GM19351 (cell line): Measurements from ENCODE around the gene MSI2.

Experiments used
- ATAC-seq: cut with Tn5 transposase; IDR thresholded peaks from one replicate; pipeline ENCODE4 v1.9.1; 2021; ENCODE audit warnings: mild to moderate bottlenecking, moderate library complexity; ENCODE audit not compliant: unreplicated experiment

Gene MSI2

DNA sequence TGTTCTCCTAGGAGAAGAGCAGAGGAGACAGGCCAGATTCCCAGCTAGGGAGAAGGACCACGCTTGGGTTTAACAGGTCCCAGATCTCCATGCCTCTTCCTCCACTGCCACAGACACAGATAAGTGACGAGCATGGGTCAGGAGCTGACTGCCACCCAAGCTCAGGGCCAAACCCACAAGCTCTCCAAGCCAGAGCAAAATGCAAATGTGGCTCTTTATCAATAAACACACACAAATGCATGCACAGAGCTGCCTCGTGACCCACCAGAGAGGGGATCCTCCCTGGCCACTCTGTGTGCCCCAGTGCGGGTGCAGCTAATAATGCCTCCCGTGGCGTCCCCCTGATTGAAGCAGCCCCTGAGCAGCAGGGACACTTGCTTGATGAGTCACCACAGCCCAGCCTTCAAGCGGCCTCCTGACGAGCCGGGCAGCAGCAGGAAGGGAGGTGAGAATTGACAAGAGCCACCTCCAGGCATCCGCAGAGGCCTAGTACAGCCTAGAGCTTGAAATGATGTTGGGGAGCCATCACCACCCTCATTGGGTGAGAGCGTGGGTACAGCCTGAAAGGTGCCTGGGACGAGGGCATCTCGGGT is 344.9 kb downstream of the MSI2 start:
- ATAC-seq = no peak

DNA sequence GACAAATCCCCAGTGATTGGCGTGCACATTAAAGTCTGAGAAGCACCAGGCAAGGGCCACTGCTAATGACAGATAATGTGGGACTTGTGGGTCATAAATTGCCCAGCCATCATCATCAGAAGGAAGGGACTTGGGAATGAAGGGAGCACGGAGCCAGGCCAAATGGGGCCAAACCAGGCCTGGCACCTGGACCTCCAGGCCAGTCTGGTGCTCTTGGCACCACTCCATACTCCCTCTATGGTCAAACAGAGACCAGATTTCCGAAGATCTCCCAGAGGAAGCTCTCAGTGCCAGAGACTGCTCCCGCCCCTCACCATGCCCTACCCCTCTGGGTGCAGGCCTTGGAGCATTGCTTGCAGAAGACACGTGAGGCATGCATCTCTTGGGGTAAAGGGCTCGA is 346.6 kb downstream of the MSI2 start:
- ATAC-seq = no peak

- no peak for ATAC-seq
Observed at GRCh38 chr17:57603546-57603945, 347.2 kb downstream of the MSI2 start.

DNA sequence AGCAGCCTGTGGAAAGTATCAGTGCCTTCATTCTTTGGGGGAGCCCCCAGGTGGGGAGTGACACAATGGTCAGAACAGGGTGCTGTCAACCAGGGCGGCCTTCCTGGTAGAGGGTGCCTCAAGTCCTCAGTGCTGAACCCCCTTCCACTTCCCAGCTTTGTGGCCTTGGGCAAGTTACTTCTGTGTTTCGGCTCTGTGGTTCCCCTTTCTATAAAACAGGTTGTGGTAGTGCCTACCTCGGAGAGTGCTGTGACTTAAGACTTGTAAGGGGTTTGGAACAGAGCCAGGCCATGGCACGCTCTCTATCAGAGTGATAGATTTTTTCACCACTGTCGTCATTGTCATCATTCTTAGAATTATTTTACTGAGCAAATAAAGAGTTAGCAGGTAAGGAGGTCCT is 347.7 kb downstream of the MSI2 start:
- ATAC-seq = no peak

- peak; percentile 76 for ATAC-seq
Observed at GRCh38 chr17:57604771-57605674, 348.7 kb downstream of the MSI2 start.

GRCh38 chr17:57605675-57606105 is 349.4 kb downstream of the MSI2 start:
- ATAC-seq = peak; percentile 11

GRCh38 chr17:57606111-57606875 is 350.0 kb downstream of the MSI2 start:
- no peak for ATAC-seq

- no peak for ATAC-seq
Observed at GRCh38 chr17:57607553-57608120, 351.3 kb downstream of the MSI2 start.

GRCh38 chr17:57608369-57609124 is 352.2 kb downstream of the MSI2 start:
- no peak for ATAC-seq

GRCh38 chr17:57609125-57609877 is 353.0 kb downstream of the MSI2 start:
- no peak for ATAC-seq

DNA sequence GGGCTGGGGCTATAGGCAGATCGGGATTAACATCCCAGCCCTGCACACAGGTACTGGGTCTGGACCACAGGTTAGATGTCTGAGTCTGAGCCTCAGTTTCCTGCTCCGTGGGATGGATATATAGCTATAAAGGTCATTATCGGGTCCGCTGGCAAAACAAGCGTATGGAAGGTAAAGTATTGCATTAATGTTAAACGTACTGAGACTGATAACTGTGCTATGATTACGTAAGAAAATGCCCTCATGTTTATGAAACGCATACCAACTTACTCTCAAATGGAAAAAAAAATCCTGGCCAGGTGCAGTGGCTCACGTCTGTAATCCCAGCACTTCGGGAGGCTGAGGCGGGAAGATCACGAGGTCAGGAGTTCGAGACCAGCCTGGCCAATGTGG is 353.6 kb downstream of the MSI2 start:
- no peak for ATAC-seq

GRCh38 chr17:57612202-57613071 is 356.1 kb downstream of the MSI2 start:
- ATAC-seq = no peak

GRCh38 chr17:57614742-57615141 is 358.4 kb downstream of the MSI2 start:
- ATAC-seq = no peak

DNA sequence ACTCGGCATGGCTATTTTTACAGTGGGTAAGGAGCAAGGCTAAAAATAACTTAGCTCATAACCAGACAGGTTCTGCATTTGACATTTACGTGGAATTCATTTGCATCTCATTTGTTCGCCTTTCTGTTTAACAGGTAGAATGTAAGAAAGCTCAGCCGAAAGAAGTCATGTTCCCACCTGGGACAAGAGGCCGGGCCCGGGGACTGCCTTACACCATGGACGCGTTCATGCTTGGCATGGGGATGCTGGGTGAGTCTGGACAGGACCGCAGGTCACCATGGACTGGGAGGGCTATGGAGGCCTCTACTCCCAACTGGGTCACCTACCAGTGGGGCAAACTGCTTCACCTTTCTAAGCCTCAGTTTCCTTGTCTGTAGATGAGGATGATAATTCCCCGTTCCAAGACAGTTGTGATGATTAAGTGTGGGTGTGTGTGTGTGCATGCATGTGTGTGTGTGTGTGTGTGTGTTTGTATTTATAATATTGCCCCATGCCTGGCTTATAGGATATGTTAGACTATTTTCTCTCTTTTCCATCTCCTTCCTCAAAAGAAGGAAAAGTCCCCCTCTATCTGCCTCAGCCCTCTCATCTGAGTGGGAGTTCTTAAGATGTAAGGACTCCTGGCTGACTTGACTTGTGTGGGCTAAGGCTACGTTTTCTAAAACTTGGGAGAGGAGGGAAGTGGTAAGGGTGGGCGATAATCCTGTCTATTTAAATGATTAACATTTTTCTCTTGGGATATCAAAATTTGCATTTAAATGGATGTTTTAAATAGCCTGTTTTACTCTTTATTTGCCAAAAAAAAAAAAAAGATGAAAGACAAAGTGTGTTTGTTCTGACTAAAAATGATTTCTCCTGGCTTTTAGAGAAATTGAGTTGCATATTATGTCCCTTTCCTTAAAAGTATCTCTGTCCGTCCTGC is 359.8 kb downstream of the MSI2 start:
- ATAC-seq = no peak

GRCh38 chr17:57617218-57617617 is 360.9 kb downstream of the MSI2 start:
- ATAC-seq = no peak

GRCh38 chr17:57619061-57619937 is 363.0 kb downstream of the MSI2 start:
- no peak for ATAC-seq

DNA sequence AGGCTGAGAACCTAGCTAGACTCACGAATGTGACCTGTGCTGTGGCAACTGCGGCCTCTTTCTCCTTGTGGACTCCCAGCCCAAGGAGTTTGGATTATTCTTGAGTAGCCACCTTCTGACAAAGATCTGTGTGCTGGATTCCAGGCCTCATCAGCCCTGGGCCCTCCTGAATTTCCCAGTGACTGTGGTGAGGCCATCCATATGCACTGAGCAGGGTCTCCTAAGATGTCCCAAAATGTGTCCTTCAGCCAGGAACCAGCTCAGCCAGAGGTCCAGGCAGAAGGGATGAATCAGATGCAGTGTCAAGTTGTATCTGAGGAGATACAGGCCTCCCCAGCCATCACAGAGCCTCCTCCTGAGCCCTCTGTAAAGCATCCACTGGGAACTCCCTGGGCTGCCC is 364.3 kb downstream of the MSI2 start:
- ATAC-seq = no peak
